WI38 (cell line): ENCODE measurements around the gene GPANK1.

Experiments
- H3K4me3 ChIP-seq: 2 replicates; pipeline ENCODE4 v1.5.1; 2011; ENCODE audit warnings: low read depth, mild to moderate bottlenecking, control low read depth, low read length
- TF ChIP-seq, protein P1 (sequence below): IDR thresholded peaks from 2 replicates; pipeline ENCODE4 v1.5.1; 2012; ENCODE audit warnings: low read depth, mild to moderate bottlenecking, control low read depth, low read length

The GPANK1 gene

DNA sequence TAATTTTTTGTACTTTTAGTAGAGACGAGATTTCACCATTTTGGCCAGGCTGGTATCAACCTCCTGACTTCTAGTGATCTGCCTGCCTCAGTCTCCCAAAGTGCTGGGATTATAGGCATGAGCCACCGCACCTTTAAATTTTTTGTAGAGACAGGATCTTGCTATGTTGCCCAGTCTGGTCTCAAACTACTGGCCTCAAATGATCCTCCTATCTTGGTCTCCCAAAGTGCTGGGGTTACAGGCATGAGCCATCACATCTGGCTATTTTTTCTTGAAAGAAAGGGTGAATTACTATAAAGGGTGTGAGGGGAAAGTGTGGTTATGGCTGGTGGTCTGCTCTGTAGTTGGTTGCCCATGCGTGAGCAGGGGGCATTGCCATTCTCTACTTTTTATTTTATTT, 43.4 kb upstream of the GPANK1 start:
- TF ChIP-seq, protein P1, sequence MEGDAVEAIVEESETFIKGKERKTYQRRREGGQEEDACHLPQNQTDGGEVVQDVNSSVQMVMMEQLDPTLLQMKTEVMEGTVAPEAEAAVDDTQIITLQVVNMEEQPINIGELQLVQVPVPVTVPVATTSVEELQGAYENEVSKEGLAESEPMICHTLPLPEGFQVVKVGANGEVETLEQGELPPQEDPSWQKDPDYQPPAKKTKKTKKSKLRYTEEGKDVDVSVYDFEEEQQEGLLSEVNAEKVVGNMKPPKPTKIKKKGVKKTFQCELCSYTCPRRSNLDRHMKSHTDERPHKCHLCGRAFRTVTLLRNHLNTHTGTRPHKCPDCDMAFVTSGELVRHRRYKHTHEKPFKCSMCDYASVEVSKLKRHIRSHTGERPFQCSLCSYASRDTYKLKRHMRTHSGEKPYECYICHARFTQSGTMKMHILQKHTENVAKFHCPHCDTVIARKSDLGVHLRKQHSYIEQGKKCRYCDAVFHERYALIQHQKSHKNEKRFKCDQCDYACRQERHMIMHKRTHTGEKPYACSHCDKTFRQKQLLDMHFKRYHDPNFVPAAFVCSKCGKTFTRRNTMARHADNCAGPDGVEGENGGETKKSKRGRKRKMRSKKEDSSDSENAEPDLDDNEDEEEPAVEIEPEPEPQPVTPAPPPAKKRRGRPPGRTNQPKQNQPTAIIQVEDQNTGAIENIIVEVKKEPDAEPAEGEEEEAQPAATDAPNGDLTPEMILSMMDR: no peak
- no peak overlapping the region for H3K4me3 ChIP-seq

GRCh38 chr6:31707701-31708100, 42.9 kb upstream of the GPANK1 start:
- TF ChIP-seq, protein P1: no peak
- no peak overlapping the region for H3K4me3 ChIP-seq

DNA sequence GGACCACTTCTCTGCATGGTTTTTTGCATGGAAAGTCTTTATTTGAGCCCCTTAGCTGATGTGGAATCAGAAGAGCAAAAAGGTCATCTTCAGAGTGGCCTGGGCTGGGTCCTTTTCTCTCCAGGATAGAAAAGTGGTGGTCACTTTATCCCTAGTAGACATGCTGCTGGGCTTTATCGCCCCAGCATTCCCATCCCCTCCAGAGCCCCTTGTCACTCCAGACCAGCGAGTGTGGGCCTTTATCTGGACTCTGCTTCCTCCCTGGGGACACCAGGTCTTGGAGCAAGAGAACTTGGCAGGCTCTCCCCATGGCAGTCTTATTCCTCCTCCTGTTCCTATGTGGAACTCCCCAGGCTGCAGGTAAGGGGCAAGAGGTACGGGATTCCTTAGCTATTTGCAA, 41.8 kb upstream of the GPANK1 start, which contains the start of gene LY6G6F:
Gene LY6G6F, plus strand, starts transcription at position 268 of the 400 bp plus-strand sequence. Its CDS starts 41 bp downstream, at position 309.
- TF ChIP-seq, protein P1: no peak
- H3K4me3 ChIP-seq: no peak within 1 kb of the TSS

GRCh38 chr6:31705931-31706330, 41.1 kb upstream of the GPANK1 start:
- no peak overlapping the region for H3K4me3 ChIP-seq
- TF ChIP-seq, protein P1: no peak

DNA sequence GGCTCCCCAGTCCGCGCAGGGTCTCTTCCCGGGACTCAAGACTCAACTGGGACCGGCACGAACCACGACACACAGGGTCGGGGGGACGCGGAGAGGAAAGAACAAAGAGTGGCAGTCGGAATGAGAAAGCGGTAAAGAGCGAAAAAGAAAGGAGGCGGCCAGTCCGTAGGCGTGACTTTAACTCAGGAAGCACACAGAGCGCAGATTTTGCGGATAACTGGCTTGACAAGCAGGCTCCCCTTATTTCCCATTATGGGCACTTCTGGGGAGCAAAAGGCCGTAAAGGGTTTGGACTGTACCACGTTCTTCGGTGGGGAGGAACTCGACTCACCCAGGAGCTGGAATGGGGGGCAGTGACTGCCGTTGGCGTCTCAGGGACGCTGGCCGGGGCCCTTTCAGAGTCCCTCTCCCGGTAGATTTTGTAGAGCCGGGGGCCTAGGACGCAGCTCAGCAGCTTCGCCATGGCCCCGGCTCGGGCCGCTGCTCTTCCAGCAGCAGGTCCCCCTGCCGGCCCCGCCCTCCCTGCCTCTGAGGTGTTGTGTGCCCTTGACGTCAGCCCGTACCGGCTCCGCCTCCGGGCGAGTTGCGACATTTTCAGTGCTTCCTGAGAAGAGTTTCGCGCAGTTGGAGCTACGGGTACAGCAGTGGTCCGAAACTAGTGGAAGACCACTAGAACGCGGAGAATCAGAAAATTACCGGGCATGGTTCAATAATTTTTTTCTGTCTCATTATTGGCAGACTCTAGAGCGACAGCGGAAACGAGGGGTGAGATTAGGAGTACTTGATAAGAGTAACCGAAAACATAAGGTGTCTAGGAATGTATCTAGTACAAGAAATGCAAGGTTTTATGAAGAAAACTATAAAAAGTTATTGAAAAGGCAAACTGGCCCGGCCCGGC, 38.3 kb upstream of the GPANK1 start, which contains the start of gene ABHD16A:
Gene ABHD16A, minus strand, starts transcription at position 506 of the 898 bp plus-strand sequence. Its CDS starts 43 bp downstream, at position 463.
- peak within 1 kb of the TSS; percentile 91 for H3K4me3 ChIP-seq
- TF ChIP-seq, protein P1: no peak

DNA sequence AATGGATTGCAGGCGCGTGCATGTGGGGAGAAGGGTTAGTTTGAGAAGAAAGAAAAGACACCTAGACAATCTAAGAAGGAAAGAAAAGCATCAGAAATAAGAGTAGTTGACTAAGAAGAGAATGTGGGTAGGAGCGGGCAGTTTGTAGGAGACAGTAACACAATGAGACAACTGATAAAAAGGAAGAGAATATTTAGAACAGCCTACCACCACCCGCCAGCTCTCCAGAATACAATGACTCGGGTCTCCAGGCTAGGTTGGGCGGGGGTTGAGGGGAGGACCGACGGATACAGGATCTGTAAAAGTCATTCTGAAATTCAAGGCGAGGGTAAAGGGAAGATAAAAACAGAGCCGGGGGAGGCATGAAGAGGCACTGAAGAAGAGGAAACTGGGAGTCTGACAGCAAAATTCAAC, 37.6 kb upstream of the GPANK1 start:
- H3K4me3 ChIP-seq: peak overlapping the region; percentile 91
- TF ChIP-seq, protein P1: no peak

DNA sequence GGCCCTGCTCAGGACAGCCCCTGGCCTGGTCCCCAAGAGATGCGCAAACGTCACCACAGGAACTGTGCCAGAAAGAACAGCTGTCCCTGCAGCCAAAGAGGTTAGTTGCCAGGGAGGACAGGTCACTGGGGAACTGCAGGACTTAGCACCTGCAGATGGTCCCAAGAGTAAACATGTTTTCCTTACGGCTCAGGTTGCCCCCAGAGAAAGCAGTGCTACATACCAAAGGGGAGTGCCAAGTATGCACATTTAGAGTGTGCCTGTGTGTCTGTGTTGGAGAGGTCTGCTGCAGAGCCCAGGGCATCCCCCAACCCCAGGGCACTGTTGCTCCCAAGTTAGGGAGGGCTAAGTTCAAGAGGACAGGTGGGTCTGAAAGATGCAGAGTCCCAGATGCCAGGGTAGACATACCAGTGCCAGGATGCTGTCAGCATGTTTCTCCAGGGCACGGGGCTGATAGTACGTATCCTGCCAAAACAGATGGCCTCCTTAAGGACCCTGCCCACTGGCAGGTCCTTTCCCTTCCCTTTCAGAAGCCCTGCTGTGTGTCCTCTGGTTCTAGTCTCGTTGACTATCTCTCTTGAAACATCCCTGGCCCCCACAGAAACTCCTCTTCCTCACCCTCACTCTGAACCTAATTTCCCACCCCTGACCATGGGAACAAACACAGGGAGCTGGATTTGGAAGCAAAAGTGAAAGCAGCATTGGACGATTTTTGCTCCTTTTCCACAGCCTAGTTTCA, 37.0 kb upstream of the GPANK1 start:
- TF ChIP-seq, protein P1: no peak

More for the DNA sequence above, 37.0 kb upstream of the GPANK1 start:
- H3K4me3 ChIP-seq: peak overlapping the region; percentile 91
